CD4-positive, alpha-beta T cell treated with Interleukin-6 at 100 ng/mL for 8 hours (primary cell): ENCODE data around the gene DNAH9.

ENCODE experiments used
- DNase-seq: peaks from one replicate; pipeline ENCODE4 v3.0.0-alpha.2; 2020; ENCODE audit warnings: mixed read lengths, low spot score

DNAH9 gene

DNA sequence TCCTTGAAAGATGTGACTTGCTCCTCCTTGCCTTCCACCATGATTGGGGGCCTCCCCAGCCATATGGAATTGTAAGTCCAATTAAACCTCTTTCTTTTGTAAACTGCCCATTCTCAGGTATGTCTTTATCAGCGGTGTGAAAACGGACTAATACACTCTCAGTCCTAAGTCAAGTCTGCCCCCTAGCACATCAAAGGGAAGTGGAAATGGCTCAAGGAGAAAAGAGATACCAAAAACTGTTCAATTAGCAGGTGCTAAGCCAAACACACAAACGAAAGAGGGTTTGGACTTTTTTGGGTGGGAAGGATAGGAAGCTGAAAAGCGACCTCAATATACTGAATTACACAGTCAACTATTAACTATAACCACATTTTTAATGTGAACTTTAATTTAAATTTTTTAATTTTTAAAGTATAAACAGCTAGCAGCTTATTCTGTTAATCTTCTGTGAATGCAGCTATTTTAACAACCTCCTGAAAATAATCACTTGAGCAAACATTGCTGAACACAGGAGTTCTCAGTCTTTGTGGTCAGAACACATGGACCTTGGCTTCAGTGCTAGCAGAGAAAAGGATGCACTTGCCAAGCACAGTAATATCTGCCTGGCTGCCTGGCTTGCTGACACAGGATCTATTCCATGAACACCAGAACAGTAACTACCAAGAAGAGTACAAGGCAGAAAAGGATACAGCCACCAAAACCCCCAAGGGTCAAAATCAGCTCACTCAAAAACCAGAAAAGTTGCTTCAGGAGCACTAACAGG lies 388.1 kb downstream of the DNAH9 start:
- DNase-seq = no peak

DNA sequence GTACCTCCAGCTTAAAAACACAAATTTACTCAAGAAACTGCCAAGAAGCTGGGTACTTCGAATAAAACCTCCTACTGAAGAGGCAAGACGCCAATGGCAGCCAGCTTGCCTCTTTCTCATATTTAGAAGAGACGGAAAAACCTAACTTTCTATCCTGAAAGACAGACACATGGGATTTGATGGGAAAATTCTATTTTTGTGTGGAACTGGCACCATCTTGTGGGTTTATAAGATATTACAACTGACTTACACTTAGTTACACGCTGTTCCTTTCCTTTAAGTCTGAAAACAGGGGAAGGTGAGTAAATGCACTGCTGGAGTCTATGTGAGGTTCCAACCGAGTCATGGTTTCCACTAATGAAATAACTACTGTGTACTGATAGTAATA lies 388.7 kb downstream of the DNAH9 start:
- DNase-seq = no peak

DNA sequence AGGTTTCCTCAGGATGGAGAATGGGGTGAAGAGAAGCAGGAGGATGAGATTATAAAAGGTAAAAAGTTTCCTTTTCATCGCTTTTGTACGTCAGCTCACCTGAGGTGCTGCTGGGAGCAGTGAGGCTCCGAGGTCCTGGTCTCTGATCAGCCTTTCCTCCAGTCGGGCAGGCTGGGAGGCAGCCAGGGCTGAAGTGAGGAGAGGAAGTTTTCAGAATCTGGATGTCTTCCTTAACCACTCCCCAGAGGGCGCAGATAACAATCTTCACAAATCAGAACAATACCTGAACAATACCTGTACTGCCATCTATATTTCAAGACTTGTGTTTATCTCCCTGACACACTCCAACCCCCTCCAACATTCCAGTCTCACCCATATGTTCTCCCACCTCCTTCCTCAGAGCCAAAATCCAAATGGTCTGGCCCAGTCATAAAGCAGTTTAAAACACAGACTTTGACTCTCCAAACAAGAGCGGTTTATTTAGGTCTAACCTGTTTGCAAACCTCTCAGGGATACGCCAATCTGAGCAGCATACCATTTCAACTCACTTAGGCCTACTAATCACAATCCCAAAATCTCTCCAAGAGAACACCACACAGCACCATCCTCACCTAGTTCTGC lies 392.2 kb downstream of the DNAH9 start:
- no peak for DNase-seq

DNA sequence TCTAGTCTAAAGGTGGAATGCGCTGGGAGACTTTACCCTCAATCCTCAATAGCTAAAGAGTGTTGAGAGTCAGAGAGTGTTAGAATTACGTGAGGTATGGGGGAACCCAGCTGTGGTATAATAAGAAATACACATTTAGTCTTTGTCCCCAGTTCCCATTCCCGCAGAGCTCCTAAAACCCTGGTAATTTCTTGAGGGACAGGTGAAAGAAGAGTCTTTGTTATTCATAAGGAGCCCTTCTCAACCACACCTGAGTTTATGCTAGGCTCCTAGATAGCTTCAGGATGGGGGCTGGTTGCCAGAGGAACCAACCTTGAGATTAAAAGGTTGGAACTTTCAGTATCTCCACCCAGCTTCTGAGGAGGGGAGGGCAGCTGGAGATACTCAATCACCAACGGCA lies 393.2 kb downstream of the DNAH9 start:
- DNase-seq = no peak

DNA sequence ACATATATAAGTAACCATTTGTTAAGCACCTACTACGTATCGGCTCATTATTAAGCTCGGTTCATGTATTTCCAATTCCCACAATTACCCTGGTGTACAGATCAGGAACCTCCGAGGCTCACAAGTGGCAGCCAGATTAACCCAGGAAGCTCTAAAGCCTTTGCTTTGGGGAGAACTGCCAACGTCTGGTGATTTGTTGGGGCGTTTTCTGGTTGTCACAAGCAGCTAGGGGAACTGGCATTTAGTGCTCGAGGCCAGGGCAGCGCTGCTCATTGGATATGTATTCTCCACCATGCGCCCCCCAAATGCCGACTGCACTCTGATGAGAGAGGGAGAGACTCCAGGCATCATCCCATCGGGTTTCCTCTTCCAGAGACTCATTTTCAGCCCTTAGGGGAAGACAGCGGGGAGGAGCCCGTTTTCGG lies 398.5 kb downstream of the DNAH9 start:
- peak; percentile 18 for DNase-seq

DNA sequence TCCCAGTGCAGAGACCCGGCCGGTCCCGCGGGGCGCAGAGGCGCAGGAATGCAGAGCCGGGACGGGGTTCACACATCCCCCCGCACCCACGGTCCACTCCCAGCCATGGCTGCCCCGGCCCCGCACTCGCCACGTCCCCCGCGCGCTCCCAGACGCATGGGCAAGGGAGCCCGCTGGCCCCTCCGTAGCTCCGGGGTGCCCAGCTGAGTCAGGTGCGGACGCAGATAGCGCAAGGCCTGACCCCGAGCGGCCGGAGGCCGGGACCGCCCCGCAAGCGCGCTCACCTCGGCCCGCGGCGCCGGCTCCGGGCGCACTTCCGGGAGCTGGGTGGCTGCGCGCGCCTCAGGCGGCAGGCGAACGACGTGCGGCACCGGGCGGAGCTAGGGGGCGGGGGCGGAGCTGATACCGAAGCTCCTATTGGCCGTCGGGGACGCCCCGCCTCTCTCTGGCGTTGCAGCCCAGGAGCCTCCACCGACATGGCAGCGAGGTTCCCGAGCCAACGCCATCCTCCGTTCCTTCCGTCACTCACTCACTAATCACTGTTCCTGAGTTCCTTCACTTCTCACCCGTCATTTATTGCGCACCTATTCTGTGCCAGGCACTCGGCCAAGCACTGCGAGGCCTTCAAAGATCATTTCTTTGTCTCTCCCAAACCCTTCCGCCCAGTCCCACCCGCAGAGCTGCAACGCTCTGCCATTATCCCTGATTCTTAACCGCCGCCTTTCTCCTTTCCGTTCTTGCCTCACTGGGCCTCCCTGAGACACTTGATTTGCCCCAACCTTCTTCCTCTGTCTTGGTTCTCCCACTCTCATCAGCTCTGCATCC lies 399.1 kb downstream of the DNAH9 start, which contains the start of gene ZNF18:
ZNF18 (minus strand) TSS at position 329 of the 825 bp plus-strand sequence. CDS start 4,646 bp downstream, outside the sequence.
- peak; percentile 95 for DNase-seq

DNA sequence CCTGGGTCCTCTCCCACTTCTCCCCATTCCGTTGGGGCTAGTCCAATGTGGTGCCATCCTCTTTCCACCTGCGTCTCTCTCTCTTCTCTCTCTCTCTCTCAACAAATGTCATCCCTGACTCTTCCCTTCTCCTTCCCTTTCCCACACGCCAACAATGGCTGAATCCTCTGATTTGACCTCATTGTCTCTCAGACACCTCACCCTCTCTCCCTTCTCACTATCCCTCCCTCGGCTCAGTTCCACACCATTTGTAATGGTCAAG lies 399.6 kb downstream of the DNAH9 start:
- DNase-seq = no peak

DNA sequence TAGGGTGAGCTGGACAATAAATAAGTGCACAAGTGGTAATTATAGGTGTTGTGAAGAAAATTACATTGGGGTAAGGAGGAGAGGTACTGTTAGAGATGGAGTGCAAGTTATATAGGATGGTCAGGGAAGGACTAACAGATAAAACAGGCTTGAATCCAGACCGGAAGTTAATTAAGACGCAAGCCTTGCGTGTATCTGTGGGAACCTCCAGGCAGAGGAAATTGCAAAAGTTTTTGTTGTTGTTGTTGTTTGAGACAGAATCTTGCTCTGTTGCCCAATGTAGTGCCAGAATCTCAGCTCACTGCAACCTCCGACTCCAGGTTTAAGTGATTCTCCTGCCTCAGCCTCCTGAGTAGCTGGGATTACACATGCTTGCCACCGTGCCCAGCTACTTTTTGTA lies 401.4 kb downstream of the DNAH9 start:
- DNase-seq = no peak

DNA sequence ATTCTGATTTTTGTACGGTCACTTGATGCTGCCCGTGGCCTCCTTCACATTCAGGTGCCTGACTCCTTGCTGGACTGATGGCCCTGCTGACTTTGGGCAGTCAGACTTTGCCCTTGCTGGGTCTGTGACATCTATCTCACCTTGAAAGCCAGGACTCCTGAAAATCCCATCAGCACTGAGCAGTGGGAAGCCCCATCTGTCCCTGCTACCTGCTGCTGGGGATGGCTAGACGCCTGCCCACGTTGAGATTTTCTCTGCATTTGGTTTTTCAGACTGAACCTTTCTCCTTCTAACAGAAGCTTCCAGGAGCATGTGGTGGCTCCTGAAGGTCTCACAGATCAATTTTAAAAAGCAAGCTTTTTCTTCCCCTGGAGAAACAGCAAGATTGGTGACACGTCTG lies 409.2 kb downstream of the DNAH9 start:
- no peak for DNase-seq
